Left colon (tissue), 2 donors: ENCODE results near the gene ARID5B. TPM values are rescaled to one million over a fixed set of nuclear protein-coding genes. Genes with fewer than 3 reads are reported as not detected.
"Not testable (repeated sequence)": the region's sequence is repeated elsewhere in the genome, so short reads cannot be mapped to it uniquely, and the experiment has no call there.

Experiments
- ATAC-seq: fragments of 200-7000 bp; cut with Tn5 transposase; one replicate; pipeline ENCODE4 v1.9.1; 2020; ENCODE audit warnings: mild to moderate bottlenecking, moderate library complexity
- DNase-seq, 2 donors: peaks; one replicate each; pipeline ENCODE4 v3.0.0-alpha.2; 2020
- intact Hi-C, 2 donors: fragments of 100-400 bp; cut with DNase I in 1 of 2; cut with micrococcal nuclease in 1 of 2; formaldehyde crosslinking; loops; one replicate each; pipeline versions ENCODE4 v1.11.2 to v1.14.0; 2022; cut with DNase I, micrococcal nuclease
- total RNA-seq, 2 donors: library from RNA; stranded (reverse); fragmentation: NEBNext Ultra II Directional; extraction: Animal tissue kit (Norgen Biotek cat#: 25700); gene quantifications; one replicate each; pipeline ENCODE4 v1.2.1, GENCODE V29; 2021
- donor health status: DM: no; HTN: no; CAD: no.
- donor health status: DM: yes; HTN: yes; CAD: no.

The ARID5B gene
- total RNA-seq, 2 donors from 2014 or later: 20.0 to 20.5 TPM

GRCh38 chr10:62015994-62016393 is 114.5 kb downstream of the ARID5B start:
- ATAC-seq: peak; percentile 54
- DNase-seq: no peak
- intact Hi-C loops: no loop called here

DNA sequence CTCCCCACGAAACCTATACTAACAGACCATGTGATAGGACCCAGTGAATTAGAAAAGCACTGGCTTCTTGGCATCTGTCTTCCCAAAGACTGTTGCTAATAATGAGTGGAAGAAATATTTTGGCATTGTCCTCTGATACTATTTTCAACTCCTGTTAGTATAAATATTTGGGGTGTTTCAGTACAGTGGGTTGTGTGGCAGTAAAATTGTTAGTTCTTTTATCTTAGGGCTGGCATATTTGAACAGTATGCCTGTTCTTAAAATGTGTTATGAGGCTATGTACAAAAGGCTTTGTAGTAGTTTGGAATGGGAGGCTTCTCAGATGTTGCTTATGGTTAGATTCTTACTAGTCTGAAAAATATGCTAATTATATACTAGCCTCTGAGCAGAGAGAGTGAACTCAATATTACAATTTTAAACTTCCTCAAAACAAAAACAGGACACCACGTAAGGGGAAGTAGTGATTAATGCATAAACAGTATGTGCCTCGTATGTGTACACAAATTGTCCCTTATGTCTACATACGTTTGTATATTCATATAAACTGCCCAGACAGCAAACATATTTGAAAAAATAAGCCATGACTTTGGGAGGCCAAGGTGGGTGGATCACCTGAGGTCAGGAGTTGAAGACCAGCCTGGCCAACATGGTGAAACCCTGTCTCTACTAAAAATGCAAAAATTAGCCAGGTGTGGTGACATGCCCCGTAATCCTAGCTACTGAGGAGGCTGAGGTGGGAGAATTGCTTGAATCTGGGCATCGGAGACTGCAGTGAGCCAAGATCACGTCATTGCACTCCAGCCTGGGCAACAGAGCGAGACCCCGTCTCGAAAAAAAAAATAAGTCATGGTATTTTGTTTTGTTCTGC is 115.4 kb downstream of the ARID5B start:
- intact Hi-C loops: no loop called here
- DNase-seq (no peak), ATAC-seq (peak; percentile 53)

DNA sequence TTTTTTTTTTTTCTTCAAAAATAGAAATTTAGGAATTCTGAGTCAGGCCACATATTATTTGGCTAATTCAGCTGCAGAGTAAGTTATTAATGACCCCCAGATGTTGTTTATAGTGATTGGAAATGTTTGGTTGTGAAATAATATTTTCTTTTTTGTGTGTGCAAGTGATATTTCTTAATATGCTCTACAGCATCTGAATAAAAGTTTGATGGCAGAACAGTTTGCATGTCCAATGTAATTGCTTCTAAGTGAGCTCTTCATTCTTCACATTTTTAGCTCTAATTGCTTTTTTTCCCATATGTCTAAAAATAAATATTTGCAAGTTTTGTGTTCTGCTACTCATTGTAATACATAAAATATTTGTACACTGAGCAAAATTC is 116.0 kb downstream of the ARID5B start:
- intact Hi-C loops: no loop called here
- DNase-seq: no peak
- ATAC-seq: no peak

GRCh38 chr10:62018131-62018911 is 116.8 kb downstream of the ARID5B start:
- DNase-seq (no peak), ATAC-seq (no peak)
- intact Hi-C loops: no loop called here

- intact Hi-C loops: no loop called here
- DNase-seq (no peak), ATAC-seq (no peak)
These were observed 117.7 kb downstream of the ARID5B start for GRCh38 chr10:62019013-62019684.

DNA sequence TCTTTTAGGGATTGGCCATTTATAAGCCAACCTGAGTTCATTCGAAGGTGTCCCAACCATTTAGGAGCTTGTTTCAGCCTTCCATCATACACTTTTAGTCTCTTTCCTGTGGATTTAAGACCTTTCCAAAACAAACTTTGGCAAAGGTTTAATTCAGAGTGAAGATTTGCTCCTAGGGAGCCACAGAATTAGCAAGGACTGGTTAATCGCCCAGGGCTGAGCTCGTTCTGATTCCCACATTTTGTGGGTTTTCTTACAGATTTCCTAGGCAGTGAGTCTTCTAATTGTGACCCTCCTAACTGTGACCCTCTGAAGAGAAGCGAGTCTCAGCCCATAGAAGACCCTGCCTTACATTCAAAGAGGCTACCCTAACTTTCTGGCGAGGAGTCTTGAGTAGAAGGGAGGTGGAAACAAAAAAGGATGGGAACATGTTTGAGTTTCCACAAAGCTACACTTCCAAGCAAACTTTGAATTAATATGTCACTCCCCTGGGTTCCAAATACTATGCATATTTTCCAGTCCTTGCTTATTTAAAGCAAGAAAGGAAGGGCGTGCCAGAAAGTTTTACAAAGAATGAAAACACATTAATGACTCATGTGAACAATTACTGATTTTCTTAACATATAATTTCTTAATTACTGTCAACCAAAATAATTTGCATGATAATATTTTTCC is 118.3 kb downstream of the ARID5B start:
- ATAC-seq (no peak), DNase-seq (no peak)
- intact Hi-C loops: no loop called here

GRCh38 chr10:62021128-62021665 is 119.7 kb downstream of the ARID5B start:
- intact Hi-C loops: no loop called here
- DNase-seq (no peak), ATAC-seq (no peak)

DNA sequence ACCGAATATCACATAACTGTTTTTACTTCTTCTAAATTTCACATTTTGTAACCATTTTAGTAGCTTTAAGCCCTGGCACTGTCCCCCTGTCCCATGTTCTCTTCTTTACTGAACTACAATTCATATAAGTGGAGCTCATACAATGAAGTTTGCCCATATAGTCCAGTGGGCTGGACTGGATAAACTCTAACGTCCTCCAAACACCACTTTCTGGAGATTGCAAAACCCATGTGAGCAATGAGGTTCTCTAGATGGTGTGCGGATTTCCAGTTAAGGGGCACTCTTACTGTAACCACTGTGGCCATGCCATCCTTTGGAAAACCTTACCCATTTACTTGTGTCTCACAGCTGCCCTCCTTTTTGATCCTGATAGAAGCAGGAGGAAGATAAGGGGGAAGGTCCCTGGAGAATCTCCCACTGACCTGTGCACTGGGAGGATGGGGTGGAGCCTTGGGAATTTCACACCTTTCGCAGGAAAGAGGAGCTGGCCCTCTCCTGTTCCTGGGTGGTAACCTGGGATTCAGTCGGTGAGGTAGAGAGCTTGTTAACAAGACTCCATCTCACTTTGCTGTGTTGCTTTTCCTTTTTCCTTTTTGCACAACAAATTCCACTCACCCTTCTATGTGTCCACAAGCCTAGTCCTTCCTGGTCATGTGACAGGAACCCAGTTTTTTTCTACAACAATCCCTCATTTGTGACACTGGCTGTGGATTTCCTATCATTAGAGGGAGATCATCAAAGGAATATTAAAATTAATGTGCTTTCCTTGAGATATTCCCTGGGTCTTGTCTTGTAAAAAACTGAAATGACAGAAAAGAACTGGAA is 120.7 kb downstream of the ARID5B start:
- intact Hi-C loops: no loop called here
- no peak for DNase-seq
- no peak for ATAC-seq

DNA sequence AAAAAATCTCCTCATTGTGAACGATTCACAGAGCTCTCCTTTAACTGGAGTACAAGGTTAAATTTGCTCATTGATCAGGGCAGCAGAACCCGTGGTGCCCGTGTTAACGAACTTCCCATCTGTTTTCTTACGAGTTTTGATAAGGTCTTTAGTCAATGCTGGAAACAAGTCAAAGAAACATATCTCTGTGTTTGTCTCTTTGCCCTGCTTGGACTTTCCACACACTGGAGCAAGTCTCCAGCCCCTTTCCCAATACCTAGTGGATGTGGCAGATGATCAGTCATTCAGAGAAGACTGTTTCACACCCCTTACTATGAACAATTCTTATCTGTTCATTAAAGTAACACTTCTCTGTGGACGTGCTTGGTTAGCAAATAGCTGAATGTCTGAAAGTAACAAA is 121.3 kb downstream of the ARID5B start:
- intact Hi-C loops: no loop called here
- no peak for DNase-seq
- ATAC-seq: no peak

- DNase-seq (no peak), ATAC-seq (no peak)
- intact Hi-C loops: no loop called here
These were observed 121.8 kb downstream of the ARID5B start for GRCh38 chr10:62023329-62023728.

- no peak for DNase-seq
- peak; percentile 90 for ATAC-seq
These were observed 122.7 kb downstream of the ARID5B start for GRCh38 chr10:62024026-62024701.

GRCh38 chr10:62025134-62025794 is 123.8 kb downstream of the ARID5B start:
- intact Hi-C loops: no loop called here
- ATAC-seq (no peak), DNase-seq (no peak)

More at GRCh38 chr10:62024026-62024701, 122.7 kb downstream of the ARID5B start:
- intact Hi-C loops: no loop called here

- intact Hi-C loops: no loop called here
- DNase-seq (no peak), ATAC-seq (no peak)
These were observed 124.7 kb downstream of the ARID5B start for GRCh38 chr10:62025901-62026879.

- intact Hi-C loops: no loop called here
- no peak for DNase-seq
- ATAC-seq: no peak
These were observed 126.5 kb downstream of the ARID5B start for GRCh38 chr10:62027841-62028501.

DNA sequence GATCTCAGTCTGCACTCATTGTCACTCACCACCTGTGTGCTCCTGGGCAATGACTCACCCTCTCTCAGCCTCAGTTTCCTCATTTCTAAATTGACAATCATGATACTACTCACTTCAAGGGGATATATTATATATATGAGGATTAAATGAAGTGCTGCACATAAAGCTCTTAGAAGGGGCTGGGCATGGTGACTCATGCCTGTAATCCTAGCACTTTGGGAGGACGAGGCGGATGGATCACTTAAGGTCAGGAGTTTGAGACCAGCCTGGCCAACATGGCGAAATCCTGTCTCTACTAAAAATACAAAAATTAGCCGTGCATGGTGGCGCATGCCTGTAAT is 127.0 kb downstream of the ARID5B start:
- DNase-seq, ATAC-seq, intact Hi-C loops: not testable (repeated sequence)
